ENCODE data around the gene GAS6.
"Not testable (repeated sequence)": the region's sequence is repeated elsewhere in the genome, so short reads cannot be mapped to it uniquely, and the experiment has no call there.

GAS6 gene

DNA sequence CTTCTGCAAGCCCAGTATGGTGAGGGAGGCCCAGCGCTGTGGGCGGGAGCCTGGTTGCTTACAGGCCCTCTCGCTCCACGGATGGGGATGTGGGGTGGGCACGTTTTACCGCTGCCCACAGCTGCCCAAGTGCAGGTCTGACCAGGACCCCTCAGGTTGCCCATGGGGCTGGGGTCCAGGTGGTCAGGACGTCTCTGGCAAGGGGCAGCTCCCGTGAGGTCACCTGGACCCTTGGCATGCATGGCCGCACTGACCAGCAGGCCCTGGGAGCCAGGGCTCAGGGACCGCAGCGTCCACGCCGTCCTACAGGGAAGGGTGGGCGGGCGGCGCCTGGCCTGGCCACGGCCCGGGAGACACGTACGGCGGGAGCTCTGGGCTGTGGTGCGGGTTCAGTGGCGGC is 32.8 kb downstream of the GAS6 start:
- Histone ChIP-seq H3K79me2 (ENCODE audit: insufficient read depth, low read length) (no peaks in the 10 kb centered on the region), H3K27me3 (ENCODE audit: low read length) (no peaks in the 10 kb centered on the region), H3K36me3 (ENCODE audit: low read length) (no peaks in the 10 kb centered on the region), H3K4me2 (ENCODE audit: low read depth, low read length, poor library complexity, severe bottlenecking) (no peak overlapping the region), H4K20me1 (ENCODE audit: low read depth, low read length) (no peaks in the 10 kb centered on the region), H3K9ac (ENCODE audit: low read length) (no peak overlapping the region), H3F3A (ENCODE audit: insufficient read depth) (no peaks in the 10 kb centered on the region), H3K27ac (ENCODE audit: low read depth, low read length) (no peak overlapping the region), H2AFZ (ENCODE audit: low read depth, low read length, severe bottlenecking) (no peak overlapping the region), H3K9me3 (ENCODE audit: insufficient read depth, low read length) (no peaks in the 10 kb centered on the region), H3K4me3 (ENCODE audit: insufficient read depth, low read length, poor library complexity, severe bottlenecking) (no peak overlapping the region), H3K9me2 (replicated peaks; ENCODE audit: insufficient read depth, low read length) (no peaks in the 10 kb centered on the region)
- TF ChIP-seq EZH2phosphoT487 (conservative IDR thresholded peaks at IDR 0.05; ENCODE audit: low read length), result no peak
- TF ChIP-seq, protein P1, sequence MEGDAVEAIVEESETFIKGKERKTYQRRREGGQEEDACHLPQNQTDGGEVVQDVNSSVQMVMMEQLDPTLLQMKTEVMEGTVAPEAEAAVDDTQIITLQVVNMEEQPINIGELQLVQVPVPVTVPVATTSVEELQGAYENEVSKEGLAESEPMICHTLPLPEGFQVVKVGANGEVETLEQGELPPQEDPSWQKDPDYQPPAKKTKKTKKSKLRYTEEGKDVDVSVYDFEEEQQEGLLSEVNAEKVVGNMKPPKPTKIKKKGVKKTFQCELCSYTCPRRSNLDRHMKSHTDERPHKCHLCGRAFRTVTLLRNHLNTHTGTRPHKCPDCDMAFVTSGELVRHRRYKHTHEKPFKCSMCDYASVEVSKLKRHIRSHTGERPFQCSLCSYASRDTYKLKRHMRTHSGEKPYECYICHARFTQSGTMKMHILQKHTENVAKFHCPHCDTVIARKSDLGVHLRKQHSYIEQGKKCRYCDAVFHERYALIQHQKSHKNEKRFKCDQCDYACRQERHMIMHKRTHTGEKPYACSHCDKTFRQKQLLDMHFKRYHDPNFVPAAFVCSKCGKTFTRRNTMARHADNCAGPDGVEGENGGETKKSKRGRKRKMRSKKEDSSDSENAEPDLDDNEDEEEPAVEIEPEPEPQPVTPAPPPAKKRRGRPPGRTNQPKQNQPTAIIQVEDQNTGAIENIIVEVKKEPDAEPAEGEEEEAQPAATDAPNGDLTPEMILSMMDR (IDR thresholded peaks at IDR 0.05; ENCODE audit: insufficient read depth, low read length, poor library complexity, severe bottlenecking), result no peak

DNA sequence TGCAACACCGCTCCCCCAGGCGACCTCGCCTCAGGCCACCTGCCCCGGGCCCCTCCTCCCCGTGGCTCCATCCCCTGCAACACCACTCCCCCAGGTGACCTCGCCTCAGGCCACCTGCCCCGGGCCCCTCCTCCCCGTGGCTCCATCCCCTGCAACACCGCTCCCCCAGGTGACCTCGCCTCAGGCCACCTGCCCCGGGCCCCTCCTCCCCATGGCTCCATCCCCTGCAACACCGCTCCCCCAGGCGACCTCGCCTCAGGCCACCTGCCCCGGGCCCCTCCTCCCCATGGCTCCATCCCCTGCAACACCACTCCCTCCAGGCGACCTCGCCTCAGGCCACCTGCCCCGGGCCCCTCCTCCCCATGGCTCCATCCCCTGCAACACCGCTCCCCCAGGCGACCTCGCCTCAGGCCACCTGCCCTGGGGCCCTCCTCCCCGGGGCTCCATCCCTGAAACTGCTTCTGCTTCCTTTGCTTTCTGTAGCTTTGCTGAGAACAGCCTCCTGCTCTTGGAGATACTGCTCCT is 33.4 kb downstream of the GAS6 start:
- not testable (repeated sequence) for H3K36me3 ChIP-seq (ENCODE audit: low read length); H2AFZ ChIP-seq (ENCODE audit: low read depth, low read length, severe bottlenecking); H3F3A ChIP-seq (ENCODE audit: insufficient read depth); H3K79me2 ChIP-seq (ENCODE audit: insufficient read depth, low read length); H3K9ac ChIP-seq (ENCODE audit: low read length); H3K9me2 ChIP-seq (replicated peaks; ENCODE audit: insufficient read depth, low read length); H3K27me3 ChIP-seq (ENCODE audit: low read length); H4K20me1 ChIP-seq (ENCODE audit: low read depth, low read length); H3K27ac ChIP-seq (ENCODE audit: low read depth, low read length); H3K4me3 ChIP-seq (ENCODE audit: insufficient read depth, low read length, poor library complexity, severe bottlenecking); H3K9me3 ChIP-seq (ENCODE audit: insufficient read depth, low read length); H3K4me2 ChIP-seq (ENCODE audit: low read depth, low read length, poor library complexity, severe bottlenecking)

DNA sequence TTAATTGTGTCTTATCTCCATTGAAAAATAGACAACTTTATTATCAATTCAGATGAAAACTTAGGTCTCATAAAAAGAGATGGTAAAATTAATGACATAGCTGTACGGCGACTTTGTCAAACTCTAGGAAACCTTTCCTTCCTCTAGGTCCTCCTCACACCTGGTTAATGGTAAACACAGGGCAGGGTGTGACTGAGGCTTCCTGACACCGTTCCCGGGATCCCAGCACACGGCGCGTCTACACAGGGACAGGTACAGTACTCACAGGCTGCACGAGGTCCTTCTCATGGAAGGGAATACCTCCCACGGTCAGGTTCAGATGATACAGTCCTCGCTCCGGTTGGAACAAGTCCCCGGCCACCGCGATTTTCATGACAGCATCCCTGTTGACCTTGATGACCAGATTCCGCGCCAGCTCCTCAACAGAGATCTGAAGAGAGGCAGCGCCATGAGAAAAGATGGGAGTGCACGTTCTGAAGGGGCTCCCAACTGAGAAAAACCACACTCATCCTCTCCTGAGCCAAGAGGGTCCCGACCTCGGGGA is 35.5 kb downstream of the GAS6 start:
- no peaks in the 10 kb centered on the region for H3K9me3 ChIP-seq (ENCODE audit: insufficient read depth, low read length)
- no peaks in the 10 kb centered on the region for H3K36me3 ChIP-seq (ENCODE audit: low read length)
- H3K27ac ChIP-seq (ENCODE audit: low read depth, low read length), result no peak overlapping the region

DNA sequence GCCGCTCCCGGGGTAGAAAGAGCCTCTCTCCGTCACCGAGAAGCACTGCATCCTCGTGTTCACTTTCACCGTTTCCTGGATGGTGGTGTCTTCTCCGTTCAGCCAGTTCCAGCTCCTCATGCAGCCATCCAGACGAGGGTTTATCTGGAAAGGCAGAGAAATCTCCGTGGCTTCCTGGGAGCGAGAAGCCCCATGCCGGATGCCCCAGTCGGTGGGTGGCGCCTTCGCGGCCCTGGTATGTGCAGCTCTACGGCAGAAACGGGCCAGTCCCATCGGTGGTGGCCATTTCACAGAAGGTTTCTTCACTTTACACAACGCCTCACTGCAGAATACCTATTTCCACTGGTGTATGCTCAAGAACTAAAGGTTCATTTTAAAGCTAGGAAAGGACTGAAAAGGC is 36.9 kb downstream of the GAS6 start:
- Histone ChIP-seq H3K27me3 (ENCODE audit: low read length) (no peaks in the 10 kb centered on the region), H3K36me3 (ENCODE audit: low read length) (no peaks in the 10 kb centered on the region), H4K20me1 (ENCODE audit: low read depth, low read length) (no peaks in the 10 kb centered on the region), H3K4me2 (ENCODE audit: low read depth, low read length, poor library complexity, severe bottlenecking) (no peak overlapping the region), H3K9me2 (replicated peaks; ENCODE audit: insufficient read depth, low read length) (no peaks in the 10 kb centered on the region), H3K9me3 (ENCODE audit: insufficient read depth, low read length) (no peaks in the 10 kb centered on the region), H3K27ac (ENCODE audit: low read depth, low read length) (no peak overlapping the region), H3K4me3 (ENCODE audit: insufficient read depth, low read length, poor library complexity, severe bottlenecking) (no peak overlapping the region), H3K79me2 (ENCODE audit: insufficient read depth, low read length) (no peaks in the 10 kb centered on the region), H2AFZ (ENCODE audit: low read depth, low read length, severe bottlenecking) (no peak overlapping the region), H3F3A (ENCODE audit: insufficient read depth) (no peaks in the 10 kb centered on the region), H3K9ac (ENCODE audit: low read length) (no peak overlapping the region)
- TF ChIP-seq EZH2phosphoT487 (conservative IDR thresholded peaks at IDR 0.05; ENCODE audit: low read length), result no peak
- TF ChIP-seq, protein P1 (IDR thresholded peaks at IDR 0.05; ENCODE audit: insufficient read depth, low read length, poor library complexity, severe bottlenecking), result no peak

More for the DNA sequence above, 35.5 kb downstream of the GAS6 start:
- H3K9me2 ChIP-seq (replicated peaks; ENCODE audit: insufficient read depth, low read length), result no peaks in the 10 kb centered on the region
- no peak overlapping the region for H3K4me3 ChIP-seq (ENCODE audit: insufficient read depth, low read length, poor library complexity, severe bottlenecking)
- no peak for TF ChIP-seq EZH2phosphoT487 (conservative IDR thresholded peaks at IDR 0.05; ENCODE audit: low read length)
- TF ChIP-seq, protein P1 (IDR thresholded peaks at IDR 0.05; ENCODE audit: insufficient read depth, low read length, poor library complexity, severe bottlenecking), result no peak
- H3K4me2 ChIP-seq (ENCODE audit: low read depth, low read length, poor library complexity, severe bottlenecking), result no peak overlapping the region
- H3K79me2 ChIP-seq (ENCODE audit: insufficient read depth, low read length), result no peaks in the 10 kb centered on the region
- H4K20me1 ChIP-seq (ENCODE audit: low read depth, low read length), result no peaks in the 10 kb centered on the region
- H3K27me3 ChIP-seq (ENCODE audit: low read length), result no peaks in the 10 kb centered on the region
- no peak overlapping the region for H3K9ac ChIP-seq (ENCODE audit: low read length)
- H3F3A ChIP-seq (ENCODE audit: insufficient read depth), result no peaks in the 10 kb centered on the region
- H2AFZ ChIP-seq (ENCODE audit: low read depth, low read length, severe bottlenecking), result no peak overlapping the region

DNA sequence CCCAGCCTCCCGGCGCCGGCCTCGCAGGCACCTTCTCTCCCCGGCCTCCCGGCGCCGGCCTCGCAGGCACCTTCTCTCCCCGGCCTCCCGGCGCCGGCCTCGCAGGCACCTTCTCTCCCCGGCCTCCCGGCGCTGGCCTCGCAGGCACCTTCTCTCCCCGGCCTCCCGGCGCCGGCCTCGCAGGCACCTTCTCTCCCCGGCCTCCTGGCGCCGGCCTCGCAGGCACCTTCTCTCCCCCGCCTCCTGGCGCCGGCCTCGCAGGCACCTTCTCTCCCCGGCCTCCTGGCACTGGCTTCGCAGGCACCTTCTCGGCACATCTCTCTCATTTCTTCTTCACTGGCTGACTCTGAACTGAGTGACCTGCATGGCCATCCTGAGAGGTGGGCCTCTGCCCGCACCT is 37.4 kb downstream of the GAS6 start:
- H2AFZ ChIP-seq (ENCODE audit: low read depth, low read length, severe bottlenecking); H3K9me3 ChIP-seq (ENCODE audit: insufficient read depth, low read length); H4K20me1 ChIP-seq (ENCODE audit: low read depth, low read length); H3K4me3 ChIP-seq (ENCODE audit: insufficient read depth, low read length, poor library complexity, severe bottlenecking); H3K36me3 ChIP-seq (ENCODE audit: low read length); H3K27ac ChIP-seq (ENCODE audit: low read depth, low read length); H3K9ac ChIP-seq (ENCODE audit: low read length); H3K79me2 ChIP-seq (ENCODE audit: insufficient read depth, low read length); H3F3A ChIP-seq (ENCODE audit: insufficient read depth); H3K27me3 ChIP-seq (ENCODE audit: low read length); H3K4me2 ChIP-seq (ENCODE audit: low read depth, low read length, poor library complexity, severe bottlenecking); H3K9me2 ChIP-seq (replicated peaks; ENCODE audit: insufficient read depth, low read length): not testable (repeated sequence)

Measured in SU-DHL-6 (cell line).